NCI-H2081 (cell line): ENCODE measurements around the gene PUDP.
"Not testable (repeated sequence)": the region's sequence is repeated elsewhere in the genome, so short reads cannot be mapped to it uniquely, and the experiment has no call there.

Source experiments
- DNase-seq, 2 experiments: peaks; one replicate each; lab custom pipeline; 2025; lab: John Stamatoyannopoulos, UW

PUDP gene

GRCh38 chrX:7109838-7110793 is 37.8 kb downstream of the PUDP start:
- DNase-seq = no peak

- DNase-seq = no peak
Measured at GRCh38 chrX:7109049-7109531, 38.9 kb downstream of the PUDP start.

DNA sequence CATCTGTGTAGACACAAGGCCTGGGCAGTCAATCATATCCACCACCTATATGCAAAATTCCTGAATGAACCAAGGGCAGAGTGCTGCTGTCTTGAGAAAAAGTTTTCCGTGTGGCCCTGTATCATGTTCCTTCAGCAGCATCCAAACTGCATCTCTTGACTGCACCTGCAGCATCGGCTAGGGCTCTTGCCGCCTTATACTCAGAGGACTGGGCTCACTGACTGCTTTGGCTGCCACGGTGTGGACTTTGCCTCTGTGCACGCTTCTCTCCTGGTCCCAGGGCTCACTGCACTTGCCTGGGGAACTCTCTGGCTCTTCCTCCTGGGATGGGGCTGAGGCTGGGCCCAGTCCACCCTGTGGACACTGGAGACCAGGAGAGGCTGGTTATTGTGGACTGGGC is 39.9 kb downstream of the PUDP start:
- DNase-seq = no peak

GRCh38 chrX:7106649-7107048 is 41.3 kb downstream of the PUDP start:
- DNase-seq = no peak

GRCh38 chrX:7102119-7102518 is 45.8 kb downstream of the PUDP start:
- DNase-seq = no peak

GRCh38 chrX:7100022-7100421 is 47.9 kb downstream of the PUDP start:
- DNase-seq = no peak

DNA sequence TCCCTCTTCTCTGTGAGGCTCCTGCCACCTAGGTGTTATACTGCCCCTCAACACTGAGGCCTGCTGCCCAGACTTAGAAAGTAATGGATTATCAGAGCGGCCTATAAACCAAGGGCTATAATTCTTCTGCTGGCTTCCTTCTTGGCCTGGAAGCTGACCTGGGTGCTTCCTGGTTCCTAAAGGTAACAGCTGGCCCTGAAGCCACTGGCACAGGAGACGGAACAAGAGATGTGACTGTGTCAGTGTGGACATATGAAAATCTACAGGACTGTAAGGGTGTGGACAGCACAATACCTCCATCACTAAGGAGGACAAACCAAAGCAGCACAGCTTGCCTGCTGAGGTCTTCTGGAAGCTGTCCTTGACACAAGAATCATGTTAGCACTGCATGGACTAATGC is 52.3 kb downstream of the PUDP start:
- DNase-seq = not testable (repeated sequence)

GRCh38 chrX:7093305-7093704 is 54.6 kb downstream of the PUDP start:
- DNase-seq = no peak

DNA sequence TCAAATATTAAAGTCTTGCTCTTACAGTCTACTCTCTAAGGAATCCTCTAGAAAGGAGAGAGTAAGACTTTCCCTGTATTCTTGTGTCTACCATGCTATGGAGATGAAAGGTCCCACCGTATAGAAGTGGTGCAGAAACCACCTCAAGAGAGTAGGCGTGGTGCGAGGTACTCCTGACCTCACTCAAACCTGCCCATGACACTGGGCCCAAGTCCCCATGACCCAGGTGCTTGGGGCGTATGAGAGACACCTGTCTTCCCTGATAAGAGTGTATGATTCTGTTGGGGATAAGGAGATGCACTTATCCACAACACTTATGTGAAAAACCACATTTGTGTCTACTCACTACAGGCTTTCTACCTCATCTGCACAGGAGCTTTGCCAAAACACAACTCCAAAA is 55.4 kb downstream of the PUDP start:
- DNase-seq = no peak

DNA sequence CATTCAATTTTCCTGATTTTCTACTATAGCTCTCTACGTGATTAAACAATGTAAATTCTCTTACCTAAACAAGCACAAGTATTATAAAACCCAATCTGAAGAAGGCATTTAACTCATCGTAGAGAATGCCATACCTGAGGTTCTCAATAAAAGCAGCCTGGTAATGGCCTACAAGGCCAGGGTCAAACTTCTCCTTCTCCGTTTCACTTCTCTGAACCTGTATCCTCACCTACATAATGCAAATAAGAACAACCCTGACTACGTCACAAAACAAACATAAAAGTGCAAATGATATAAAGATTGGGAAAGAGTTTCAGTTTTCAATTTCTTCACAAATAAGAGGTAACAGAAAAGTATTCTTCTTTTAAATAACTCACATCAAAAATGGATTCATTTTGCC is 56.0 kb downstream of the PUDP start:
- no peak for DNase-seq

DNA sequence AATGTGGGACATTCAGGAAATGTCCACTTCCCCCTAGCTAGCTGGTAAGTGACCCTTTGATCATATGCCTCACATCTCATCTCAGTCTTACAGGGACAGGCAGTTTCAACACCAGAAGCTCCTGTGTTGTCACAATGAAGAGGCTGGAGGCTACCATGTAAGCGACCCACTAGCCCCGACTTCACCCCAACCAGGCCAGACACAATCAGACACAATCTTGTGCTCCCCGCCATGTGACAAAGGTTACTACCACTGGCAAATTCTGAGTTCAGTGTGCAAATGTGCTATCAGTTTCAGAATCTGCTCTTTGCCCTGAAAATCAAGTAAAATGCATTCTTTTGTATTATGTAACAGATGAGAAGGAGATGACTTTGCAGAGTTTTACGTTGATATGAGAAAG is 57.3 kb downstream of the PUDP start:
- DNase-seq = no peak

GRCh38 chrX:7088968-7089615 is 58.9 kb downstream of the PUDP start:
- peak; percentile 20 to 45 for DNase-seq

DNA sequence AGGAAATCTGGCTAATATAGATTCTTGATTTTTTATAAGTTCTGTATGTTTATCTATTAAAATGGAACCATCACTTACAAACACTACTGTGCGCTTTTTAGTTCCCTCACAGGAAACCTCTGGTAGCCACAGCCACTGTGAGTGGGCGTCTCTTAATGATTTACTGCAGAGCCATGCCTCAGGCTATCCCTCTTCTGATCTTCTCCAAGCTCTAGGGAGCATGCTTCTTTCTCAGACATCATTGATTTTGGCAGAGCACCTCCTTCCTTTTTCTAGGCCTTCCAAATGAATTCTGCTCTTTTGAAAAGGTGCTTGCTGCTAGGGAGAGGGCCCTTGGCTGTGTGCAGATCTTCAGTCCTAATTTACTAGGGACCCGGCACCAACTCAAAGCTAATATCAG is 61.6 kb downstream of the PUDP start:
- no peak for DNase-seq

- DNase-seq = no peak
Measured at GRCh38 chrX:7085879-7086278, 62.1 kb downstream of the PUDP start.

GRCh38 chrX:7084841-7085240 is 63.1 kb downstream of the PUDP start:
- no peak for DNase-seq

DNA sequence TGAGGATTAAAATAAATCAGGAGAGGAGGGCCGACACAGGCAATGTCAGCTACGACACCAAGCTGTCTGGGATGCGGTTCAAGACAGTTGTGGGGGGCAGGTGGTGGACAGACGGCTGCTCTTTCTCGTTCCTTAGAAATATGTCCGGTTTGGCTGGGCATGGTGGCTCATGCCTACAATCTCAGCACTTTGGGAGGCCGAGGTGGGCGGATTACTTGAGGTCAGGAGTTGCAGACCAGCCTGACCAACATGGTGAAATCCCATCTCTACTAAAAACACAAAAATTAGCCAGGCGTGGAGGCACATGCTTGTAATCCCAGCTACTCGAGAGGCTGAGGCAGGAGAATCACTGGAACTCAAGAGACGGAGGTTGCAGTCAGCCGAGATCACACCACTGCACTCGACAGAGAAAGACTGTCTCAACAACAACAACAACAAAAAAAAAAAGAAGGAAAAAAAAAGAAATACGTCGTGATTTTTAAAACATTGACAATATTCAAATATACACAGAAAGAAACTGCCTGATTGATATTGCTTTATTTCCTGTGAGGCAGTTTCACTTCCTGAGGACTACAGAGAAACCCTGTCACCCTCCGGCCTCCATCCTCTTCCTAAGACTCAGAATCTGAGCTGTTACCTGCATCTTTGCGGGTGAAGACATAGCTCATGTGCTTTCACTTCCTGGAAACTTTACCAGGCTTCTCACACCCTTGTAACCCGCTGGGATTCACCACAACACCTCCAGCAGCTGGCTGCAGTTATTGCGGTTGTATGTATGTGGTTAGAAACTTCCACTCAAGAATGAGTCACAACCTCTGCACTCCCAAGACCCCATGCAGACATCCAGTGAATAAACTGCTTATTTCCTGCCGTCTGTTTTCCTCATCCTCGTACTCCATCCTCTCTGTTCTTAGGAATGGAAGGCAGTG is 64.2 kb downstream of the PUDP start:
- no peak for DNase-seq

- DNase-seq = no peak
Measured at GRCh38 chrX:7083021-7083420, 64.9 kb downstream of the PUDP start.

DNA sequence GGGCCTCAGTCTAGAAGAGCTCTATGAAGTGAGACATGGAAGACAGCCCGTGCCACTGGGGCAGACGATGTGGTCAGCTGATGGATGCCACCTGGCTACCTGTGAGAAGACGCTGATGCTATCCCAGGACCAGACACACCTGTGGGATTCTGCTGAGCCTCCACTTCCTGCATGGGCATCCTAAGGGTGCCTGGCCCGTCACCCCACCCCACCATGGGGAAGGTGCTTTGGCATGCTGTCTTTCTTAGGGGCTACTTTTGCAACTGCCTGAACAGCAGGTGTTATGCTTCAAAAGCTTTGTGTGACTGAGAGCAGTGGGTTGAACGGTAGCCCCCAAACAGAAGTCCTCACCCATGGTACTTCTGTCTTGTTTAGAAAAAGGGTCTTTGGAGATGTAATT is 65.4 kb downstream of the PUDP start:
- no peak for DNase-seq

DNA sequence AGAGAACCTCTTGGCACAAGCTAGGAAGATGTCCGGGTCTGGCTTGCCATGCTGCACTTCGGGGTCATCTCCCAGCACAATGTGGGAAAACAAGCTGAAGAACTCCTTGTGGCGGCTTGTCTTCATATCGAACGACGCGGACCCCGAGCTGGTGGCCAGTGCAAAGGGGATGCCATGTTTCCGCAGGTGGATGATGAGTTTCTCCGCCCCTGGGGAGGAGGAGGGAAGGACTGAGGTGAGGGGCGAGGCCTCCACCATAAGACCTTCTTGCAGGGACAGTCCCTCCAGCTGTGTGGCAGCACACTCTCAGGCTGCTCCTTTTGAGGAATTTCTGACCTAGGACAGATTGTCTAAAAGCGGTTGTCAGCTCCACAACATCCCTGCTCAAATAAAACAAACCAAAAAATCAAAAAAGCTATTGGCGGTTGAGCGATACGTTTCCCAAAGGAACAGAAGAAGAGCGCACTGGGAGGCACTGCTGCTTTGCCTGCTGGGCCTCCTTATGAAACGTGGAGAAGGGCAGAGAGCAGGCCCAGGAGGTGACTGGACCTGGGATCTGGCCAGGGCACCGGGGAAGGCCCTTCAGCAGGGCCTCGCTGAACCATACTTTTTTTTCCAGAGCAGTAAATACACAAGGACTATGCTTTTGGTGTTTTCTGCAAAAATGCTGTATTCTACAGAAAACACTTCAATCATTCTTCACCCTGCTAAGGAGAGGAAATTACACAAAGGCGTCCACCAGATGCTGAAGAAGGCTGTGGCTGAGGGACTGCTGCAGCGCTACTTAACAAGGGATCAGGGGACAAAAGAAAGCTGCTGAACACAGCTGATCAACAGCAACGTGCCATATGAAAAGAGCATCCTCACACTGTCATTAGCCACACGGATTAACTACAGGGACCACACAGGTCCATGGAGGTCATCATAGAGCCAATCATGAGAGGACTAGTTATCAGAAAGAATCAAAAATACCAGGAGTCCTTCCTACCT is 70.4 kb downstream of the PUDP start:
- DNase-seq = no peak

DNA sequence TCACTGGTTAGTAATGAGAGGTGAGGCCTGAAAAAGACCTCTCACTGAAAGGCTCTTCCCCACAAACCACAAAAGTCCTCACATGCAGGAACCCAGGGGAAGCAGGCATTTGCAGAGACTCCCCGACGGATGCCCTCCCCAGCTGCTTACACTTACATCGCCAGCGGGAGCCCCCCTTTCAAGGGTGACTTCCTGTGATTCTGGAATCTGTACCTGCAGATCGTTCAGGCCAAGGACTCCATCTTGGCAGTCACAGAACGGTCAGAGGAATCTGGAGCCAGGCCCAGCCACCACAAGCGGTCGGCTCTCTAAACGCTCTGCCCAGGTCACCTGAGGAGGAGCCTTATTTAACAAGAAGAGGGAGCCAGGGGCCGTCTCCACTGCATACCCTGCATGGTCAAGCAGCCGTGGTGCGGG is 71.7 kb downstream of the PUDP start:
- no peak for DNase-seq

GRCh38 chrX:7074908-7075204 is 73.1 kb downstream of the PUDP start:
- DNase-seq = no peak
